HL-60 (cell line): ENCODE measurements around the gene PIK3IP1.

Experiments used
- DNase-seq, 2 experiments: peaks; one replicate each; pipeline ENCODE4 v3.0.0-alpha.2; 2010 to 2020; ENCODE audit warnings: low read depth in 1 of 2, low spot score in 1 of 2
- H3K27ac ChIP-seq: fragments of 250-450 bp; sonication (Bioruptor Pico); replicated peaks from 2 replicates; pipeline ENCODE4 v1.5.1; 2020; ENCODE audit warnings: mild to moderate bottlenecking, moderate library complexity
- H3K27me3 ChIP-seq: fragments of 250-450 bp; sonication (Bioruptor Pico); 2 replicates; pipeline ENCODE4 v1.5.1; 2021; ENCODE audit warnings: mild to moderate bottlenecking, moderate library complexity; ENCODE audit not compliant: insufficient read depth, poor library complexity, severe bottlenecking
- H3K4me3 ChIP-seq: replicated peaks from 2 replicates; pipeline ENCODE4 v1.5.1; 2011; ENCODE audit warnings: mild to moderate bottlenecking, control low read depth, low read length; ENCODE audit not compliant: insufficient read depth
- CTCF ChIP-seq: IDR thresholded peaks from one replicate; pipeline ENCODE4 v1.5.1; 2011; ENCODE audit warnings: low read length, control low read depth, inconsistent platforms; ENCODE audit not compliant: insufficient read depth
- GABPA ChIP-seq: IDR thresholded peaks from 2 replicates; pipeline ENCODE4 v1.6.1; 2012; ENCODE audit warnings: low read depth
- POLR2AphosphoS5 ChIP-seq: IDR thresholded peaks from 2 replicates; pipeline ENCODE4 v1.6.1; 2012; ENCODE audit warnings: low read depth
- REST ChIP-seq: IDR thresholded peaks from 2 replicates; pipeline ENCODE4 v1.6.1; 2012; ENCODE audit warnings: low read depth; ENCODE audit not compliant: insufficient replicate concordance
- SPI1 ChIP-seq: IDR thresholded peaks from 2 replicates; pipeline ENCODE4 v1.6.1; 2012; ENCODE audit warnings: low read depth, mild to moderate bottlenecking, borderline replicate concordance

The PIK3IP1 gene

GRCh38 chr22:31268281-31268680, 24.0 kb downstream of the PIK3IP1 start:
- H3K27me3 ChIP-seq, result no peaks in the 10 kb centered on the region
- H3K27ac ChIP-seq, result no peak overlapping the region
- H3K4me3 ChIP-seq, result no peak overlapping the region
- no peak for DNase-seq
- TF ChIP-seq SPI1, result no peak
- TF ChIP-seq CTCF, result no peak
- no peak for TF ChIP-seq POLR2AphosphoS5
- TF ChIP-seq GABPA, result no peak
- no peak for TF ChIP-seq REST

GRCh38 chr22:31263896-31264640, 28.2 kb downstream of the PIK3IP1 start:
- Histone ChIP-seq H3K27me3 (no peaks in the 10 kb centered on the region), H3K4me3 (no peak overlapping the region), H3K27ac (no peak overlapping the region)
- TF ChIP-seq SPI1 (no peak), REST (no peak), CTCF (no peak), GABPA (no peak)
- DNase-seq, result no peak

- TF ChIP-seq SPI1, result no peak
- TF ChIP-seq POLR2AphosphoS5, result no peak
- TF ChIP-seq REST, result no peak
- TF ChIP-seq CTCF, result no peak
- TF ChIP-seq GABPA, result no peak
- H3K27me3 ChIP-seq, result no peaks in the 10 kb centered on the region
- H3K4me3 ChIP-seq, result no peak overlapping the region
- DNase-seq, result no peak
- H3K27ac ChIP-seq, result no peak overlapping the region
Measured at GRCh38 chr22:31262312-31263133, 29.8 kb downstream of the PIK3IP1 start.
